Kasumi-1 (cell line): ENCODE data around the gene PCBP4.
A peak's percentile ranks its signal among the peaks of the same experiment; 100 is the strongest.

Experiments used
- DNase-seq, 2 experiments: peaks; one replicate each; lab custom pipeline; 2025; lab: John Stamatoyannopoulos, UW

Gene PCBP4

DNA sequence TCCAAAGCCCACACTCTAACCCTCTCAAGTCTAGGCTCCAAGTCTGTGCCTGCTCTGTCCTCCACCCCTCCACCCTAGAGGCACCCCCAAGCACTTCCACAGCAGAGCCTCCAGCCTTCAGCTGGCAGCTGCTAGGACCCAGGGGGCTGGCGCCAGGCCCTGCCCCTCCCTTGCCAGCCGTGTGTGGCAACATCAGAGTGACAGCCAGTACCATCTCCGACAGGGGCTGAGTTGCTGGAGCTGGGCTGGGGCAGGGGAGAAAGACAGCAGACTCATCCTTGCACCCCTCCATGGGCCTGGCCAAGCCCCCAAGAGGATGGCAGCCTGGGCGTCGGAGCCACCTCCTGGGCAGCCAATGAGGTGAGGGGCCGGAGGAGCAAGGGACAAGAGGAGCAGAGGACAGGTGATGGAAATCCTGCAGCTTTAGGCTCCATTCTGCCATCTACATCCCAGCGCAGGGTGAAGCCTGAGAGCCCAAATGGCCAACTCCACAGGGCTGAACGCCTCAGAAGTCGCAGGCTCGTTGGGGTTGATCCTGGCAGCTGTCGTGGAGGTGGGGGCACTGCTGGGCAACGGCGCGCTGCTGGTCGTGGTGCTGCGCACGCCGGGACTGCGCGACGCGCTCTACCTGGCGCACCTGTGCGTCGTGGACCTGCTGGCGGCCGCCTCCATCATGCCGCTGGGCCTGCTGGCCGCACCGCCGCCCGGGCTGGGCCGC is 11.9 kb downstream of the PCBP4 start, which contains the start of gene GPR62:
TSS of gene GPR62 (plus strand) at position 207 of the 718 bp plus-strand sequence. CDS start at position 479, 272 bp downstream.
- no peak for DNase-seq

DNA sequence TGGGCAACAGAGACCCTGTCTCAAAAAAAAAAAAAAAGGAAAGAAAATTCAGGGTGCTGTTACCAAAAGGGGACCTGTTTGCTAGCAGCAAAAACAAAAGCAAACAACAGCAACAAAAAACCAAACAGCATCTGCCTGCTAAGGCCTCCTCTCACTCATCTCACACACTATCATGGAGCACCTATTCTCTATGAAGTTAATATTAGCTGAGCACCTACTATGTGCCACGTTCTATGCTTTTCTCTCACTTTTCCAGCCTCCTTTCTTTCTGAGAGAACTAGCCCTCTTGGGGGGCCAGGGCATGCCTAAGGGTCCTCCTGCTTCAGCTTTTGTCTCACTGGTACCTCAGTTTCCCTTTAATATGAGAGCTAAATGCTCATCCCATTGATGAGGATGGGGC is 12.5 kb downstream of the PCBP4 start:
- no peak for DNase-seq

DNA sequence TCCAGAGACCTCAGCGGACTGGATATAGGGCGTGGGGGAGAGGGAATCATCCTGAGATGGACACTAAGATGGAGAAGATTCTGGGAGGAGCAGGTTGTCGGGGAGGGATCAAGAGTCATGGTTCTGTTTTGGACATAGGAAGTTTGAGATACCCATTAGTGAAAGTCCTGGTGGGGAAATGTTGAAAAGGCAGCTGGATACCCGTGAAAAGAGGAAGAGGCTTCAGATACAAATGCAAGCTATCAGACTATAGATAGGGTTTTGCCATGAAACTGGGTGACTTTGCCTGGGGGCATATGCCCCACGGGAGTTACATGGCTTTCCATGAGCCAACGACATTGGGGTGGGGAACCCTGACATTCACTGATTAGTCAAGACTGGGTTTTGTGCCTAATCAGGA is 13.1 kb downstream of the PCBP4 start:
- DNase-seq, result peak; percentile 62 to 79

DNA sequence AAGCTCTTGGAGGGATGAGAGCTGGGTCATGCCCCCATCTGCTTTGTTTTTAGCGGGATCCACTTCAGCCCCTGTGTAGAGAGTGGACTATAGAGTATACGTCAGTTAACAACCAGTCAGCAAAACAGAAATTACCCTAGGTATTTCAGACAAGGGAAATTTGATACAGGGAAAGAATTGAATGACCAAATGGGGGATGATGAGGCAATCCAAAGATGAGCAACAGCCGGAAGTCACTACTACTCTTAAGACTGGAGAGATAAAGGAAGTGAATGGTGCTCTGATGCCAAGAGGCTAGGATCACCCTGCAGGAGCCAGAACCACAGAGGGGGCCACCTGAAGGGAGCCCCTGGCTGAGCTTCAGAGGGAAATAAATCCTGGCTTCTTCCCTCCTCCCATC is 13.8 kb downstream of the PCBP4 start:
- peak; percentile 76 to 82 for DNase-seq

DNA sequence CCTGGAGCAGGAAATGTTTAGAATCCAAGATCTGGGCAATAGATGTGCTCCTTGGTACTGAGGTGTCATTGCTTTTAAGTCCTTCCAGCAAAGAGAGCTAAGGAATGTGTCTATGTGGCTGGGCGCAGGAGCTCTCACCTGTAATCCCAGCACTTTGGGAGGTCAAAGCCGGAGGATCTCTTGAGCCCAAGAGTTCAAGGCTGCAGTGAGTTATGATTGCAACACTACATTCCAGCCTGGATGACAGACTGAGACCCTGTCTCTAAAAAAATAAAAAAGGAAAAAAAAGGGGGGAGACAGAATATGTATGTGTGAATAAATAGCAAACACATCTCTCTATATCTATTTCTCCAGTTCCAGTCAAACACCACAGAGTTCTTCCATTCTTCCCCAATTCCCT is 16.4 kb downstream of the PCBP4 start:
- no peak for DNase-seq

DNA sequence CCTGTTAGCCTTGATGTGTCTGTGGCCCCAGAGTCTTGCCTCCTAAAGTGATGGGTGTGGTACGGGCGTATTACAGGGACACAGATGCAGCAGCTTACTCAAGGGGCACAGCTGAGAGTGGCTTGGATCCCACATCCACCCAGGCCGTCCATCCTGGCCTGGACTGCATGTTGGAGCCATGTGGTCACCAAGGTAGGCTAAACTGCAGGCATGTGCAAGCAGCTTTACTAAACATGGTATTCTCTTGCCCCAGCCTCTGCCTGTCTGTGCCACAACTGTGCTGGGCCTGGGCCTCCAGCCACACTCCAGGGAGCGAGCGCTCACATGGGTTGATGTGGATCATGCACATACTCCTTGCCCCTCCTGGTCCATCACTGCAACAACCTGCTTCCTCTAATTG is 18.1 kb downstream of the PCBP4 start:
- DNase-seq, result no peak

DNA sequence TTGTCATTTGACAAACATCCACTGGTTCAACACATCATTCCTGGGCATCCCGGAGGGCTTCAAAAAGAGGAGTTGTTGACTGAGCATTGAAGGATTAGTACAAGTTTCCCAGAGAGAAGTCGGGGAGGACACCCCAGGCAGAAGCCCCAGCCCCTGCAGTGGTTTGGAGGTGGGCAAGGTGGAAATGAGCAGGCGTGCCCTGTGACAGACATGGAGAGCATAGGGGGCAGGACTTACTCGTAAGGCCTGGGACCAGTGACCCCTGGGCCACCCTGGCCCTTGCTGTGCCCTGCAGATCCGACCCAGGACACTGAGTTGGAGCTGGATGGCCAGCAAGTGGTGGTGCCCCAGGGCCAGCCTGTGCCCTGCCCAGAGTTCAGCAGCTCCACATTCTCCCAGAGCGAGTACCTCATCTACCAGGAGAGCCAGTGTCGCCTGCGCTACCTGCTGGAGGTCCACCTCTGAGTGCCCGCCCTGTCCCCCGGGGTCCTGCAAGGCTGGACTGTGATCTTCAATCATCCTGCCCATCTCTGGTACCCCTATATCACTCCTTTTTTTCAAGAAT is 19.2 kb downstream of the PCBP4 start:
- no peak for DNase-seq

DNA sequence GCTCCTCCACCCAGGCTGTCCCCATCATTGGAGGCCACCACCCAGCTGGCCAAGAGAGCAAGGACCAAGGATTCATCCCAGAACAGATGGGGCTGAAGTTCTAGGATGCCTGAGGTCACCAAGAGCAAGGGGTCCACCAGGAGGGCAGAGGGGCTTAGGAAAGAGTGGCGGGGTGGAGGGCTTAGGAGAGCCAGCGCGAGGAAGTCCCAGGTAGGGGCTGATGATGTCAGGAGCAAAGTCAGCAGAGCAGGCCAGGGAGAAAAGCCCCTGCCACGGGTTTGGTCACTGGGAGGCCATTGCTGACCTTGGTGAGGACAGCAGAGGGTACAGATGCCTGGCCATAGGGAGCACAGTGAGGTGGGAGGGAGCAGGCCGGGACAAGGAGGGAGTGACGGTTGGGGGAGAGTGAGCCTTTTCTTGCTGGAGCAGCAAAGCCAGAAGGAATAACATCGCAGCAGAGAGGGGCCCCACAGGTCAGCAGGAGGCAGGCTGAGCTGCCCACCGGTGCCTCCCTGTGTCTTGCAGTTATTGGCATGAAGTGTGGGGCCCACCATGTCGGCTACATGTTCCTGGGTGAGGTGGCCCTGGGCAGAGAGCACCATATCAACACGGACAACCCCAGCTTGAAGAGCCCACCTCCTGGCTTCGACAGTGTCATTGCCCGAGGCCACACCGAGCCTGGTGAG is 19.9 kb downstream of the PCBP4 start:
- DNase-seq, result no peak

DNA sequence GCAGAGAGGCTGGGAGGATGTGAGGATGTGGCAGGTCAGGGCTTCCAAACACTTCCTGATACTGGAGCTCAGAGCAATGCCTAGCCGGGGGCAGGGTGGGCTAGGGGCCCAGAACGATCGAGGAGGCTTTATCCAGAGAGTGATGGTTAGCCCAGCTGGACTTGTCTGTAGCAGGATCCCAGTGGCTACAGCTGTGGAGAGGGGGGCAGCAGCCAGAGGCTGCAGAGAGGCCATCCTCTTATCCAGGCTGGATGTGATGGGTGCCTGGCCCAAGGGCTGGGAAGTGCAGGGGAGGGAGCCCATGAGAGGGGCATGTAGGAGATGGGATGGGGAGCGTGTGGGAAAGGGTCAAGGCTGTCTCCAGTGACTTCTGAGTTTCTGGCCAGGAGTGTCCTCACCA is 20.5 kb downstream of the PCBP4 start:
- no peak for DNase-seq

DNA sequence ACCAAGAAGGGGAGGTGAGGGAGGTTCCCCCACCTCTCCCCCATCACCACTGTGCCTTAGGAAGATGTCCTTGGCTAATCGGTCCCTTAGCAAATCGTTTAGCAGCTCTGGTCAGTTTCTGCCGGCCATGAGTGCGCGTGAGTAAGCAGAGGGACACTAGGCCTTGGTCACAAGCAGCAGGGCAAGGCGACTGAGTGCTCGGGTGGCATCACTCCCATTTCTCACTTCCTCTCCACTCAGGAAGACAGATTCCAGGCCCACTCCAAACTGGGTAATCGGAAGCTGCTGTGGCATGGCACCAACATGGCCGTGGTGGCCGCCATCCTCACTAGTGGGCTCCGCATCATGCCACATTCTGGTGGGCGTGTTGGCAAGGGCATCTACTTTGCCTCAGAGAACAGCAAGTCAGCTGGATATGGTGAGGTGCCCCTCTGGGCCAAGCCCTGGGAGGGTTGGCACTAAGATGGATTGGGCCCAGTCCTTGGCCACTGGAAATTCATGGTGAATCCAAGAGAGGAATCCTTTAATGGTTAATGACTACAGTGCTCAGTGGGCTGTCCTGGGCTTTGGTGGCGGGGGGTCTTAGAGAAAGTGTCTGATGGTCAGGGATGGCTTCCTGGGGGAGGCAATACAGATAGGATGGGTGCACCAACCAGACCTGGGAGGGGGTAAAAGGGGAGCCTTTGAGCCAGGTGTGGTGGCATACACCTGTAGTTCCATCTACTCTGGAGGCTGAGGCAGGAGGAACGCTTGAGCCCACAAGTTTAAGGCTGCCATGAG is 21.1 kb downstream of the PCBP4 start:
- DNase-seq, result no peak

DNA sequence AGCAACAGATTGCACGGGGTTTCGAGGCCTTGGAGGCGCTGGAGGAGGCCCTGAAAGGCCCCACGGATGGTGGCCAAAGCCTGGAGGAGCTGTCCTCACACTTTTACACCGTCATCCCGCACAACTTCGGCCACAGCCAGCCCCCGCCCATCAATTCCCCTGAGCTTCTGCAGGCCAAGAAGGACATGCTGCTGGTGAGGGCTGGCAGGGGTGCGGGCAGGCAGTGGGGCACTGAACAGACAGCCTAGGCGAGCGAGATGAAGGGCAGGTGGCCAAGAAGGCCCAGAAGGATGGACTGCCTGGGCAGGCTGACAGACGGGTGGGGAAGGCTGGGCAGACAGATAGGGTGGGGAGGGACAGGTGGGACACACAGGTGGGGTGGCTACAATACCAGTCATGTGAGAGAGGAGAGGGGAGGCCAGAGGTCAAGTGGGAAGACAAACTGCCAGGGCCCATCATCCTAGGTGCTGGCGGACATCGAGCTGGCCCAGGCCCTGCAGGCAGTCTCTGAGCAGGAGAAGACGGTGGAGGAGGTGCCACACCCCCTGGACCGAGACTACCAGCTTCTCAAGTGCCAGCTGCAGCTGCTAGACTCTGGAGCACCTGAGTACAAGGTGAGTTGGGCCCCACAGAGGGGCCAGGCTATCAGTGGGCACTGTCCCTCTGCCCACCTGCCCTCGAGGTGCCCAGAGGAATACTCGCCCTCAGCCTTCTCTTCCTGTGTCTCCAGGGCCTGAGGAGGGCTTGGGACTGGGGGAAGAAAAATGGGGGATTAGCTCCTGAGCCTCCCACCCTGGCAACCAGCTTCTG is 22.0 kb downstream of the PCBP4 start:
- DNase-seq, result no peak

DNA sequence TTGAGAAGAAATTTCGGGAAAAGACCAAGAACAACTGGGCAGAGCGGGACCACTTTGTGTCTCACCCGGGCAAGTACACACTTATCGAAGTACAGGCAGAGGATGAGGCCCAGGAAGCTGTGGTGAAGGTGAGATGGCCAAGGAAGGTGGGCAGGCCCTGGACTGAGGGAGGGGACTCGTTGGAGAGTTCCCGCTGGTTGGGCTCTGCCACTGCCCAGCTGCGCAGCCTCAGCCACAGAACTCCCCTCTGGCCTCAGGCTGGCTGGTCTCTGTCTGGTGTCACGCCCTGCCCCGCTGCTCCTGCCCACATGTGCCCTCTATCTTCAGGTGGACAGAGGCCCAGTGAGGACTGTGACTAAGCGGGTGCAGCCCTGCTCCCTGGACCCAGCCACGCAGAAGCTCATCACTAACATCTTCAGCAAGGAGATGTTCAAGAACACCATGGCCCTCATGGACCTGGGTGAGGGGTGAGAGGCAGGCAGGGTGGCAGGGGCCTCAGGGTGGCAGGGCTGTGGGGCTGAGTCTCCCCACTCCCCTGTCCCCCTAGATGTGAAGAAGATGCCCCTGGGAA is 22.7 kb downstream of the PCBP4 start:
- DNase-seq, result no peak

DNA sequence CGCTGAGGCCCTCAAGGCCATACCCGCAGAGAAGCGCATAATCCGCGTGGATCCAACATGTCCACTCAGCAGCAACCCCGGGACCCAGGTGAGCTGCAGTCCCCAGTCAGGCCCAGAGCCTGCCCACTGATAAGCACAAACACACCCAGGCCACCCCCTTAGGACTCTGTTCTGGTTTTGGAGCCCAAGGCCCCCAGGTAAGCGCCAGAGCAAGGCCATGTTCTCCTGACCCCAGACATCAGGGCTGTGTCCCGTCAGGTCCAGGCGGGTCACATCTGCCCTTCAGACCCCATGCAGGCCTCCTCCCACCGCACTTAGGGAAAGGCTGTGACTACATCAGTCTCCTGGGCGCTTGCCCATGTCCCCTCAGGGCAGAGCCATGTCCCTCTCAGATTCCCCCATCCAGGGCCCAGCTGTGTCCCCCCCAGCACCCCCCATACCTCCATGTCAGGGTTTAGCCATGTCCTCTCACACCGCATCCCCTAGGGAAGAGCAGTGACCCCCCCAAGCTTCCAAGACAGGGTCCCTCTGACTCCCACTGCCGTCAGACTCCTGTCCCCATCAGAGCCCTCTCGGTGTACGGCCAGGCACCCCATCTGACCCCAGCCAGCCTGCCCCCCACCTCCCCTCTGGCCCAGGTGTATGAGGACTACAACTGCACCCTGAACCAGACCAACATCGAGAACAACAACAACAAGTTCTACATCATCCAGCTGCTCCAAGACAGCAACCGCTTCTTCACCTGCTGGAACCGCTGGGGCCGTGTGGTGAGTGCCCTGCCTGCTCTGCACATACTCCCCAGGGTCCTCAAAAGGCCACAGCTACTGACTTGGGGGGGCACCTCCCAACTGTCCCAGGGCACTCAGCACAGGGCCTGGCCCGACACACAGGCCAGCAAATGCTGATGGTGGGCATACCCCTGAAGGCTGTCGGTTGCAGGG is 23.5 kb downstream of the PCBP4 start:
- DNase-seq, result no peak

DNA sequence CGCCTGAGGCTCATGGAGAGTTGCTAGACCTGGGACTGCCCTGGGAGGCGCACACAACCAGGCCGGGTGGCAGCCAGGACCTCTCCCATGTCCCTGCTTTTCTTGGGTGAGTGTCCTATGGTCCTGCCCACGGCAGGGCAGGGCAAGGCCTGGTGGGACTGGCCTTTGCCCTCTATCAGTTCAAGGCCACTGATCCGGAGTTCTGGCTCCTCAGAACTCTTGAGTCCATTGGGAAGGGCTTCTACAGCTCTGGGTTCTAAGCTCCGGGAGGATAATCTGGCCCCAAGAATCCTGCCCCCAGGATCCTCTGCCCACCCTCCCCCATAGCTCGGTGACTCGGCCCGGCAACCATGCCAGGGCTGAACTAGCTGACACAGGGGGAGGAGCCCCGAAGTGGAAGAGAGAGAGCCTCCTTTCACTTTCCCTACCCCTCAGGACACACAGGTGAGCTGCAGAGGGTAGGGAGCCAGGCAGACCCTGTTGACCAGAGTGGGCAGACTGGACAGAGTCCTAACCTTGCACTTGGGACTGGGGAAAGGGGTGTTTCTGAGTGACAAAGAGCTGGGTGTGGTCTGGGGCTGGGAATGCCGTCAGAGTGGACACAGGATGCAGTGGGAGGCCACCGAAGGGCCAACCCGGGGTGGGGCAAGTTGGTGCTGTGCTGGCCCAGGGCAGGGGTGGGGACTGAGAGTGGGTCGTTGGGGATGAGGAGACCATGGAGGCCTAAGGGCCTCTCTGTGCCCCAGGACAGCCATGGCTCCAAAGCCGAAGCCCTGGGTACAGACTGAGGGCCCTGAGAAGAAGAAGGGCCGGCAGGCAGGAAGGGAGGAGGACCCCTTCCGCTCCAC is 24.4 kb downstream of the PCBP4 start:
- DNase-seq, result no peak

DNA sequence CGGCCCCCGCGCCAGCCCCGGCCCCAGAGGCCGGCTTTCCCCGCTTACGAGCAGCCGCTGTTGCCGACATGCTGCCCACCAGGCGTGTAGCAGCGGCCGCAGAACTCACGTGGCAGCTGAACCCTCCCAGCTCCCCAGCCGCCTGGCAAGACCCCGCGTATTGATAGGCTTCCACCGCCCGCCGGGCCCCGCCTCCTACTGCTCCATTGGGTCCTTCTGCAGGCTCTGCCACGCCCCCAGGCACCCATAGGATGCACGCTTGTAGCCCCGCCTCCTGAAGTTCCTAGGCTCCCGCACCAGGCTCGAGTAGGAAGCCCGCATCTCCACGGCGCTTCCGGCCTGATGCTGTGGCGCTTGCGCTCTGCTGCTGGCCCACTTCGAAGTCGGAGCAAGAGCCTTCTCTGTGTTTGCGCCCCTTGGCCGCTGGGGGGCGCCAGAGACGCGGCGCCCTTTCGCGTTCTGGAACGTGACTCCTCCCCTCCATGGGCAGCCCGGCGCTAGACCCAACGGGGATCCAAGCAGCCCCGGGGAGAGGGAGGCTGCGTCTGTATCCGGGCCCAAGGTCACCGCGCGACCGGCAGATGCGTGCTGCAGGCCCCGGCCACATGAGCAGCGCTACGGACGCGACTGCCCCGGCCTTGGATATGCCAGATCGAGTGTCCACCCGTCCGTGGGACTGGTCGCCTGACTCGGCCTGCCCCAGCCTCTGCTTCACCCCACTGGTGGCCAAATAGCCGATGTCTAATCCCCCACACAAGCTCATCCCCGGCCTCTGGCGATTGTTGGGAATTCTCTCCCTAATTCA is 25.3 kb downstream of the PCBP4 start, which contains the start of the genes PARP3 and RRP9:
TSS of gene PARP3 (plus strand) at position 566 of the 805 bp plus-strand sequence. CDS start 993 bp downstream, outside the sequence.
TSS of gene RRP9 (minus strand) at position 107 of the 805 bp plus-strand sequence. CDS start at position 70, 37 bp downstream.
- DNase-seq, result peak; percentile 99 to 100

DNA sequence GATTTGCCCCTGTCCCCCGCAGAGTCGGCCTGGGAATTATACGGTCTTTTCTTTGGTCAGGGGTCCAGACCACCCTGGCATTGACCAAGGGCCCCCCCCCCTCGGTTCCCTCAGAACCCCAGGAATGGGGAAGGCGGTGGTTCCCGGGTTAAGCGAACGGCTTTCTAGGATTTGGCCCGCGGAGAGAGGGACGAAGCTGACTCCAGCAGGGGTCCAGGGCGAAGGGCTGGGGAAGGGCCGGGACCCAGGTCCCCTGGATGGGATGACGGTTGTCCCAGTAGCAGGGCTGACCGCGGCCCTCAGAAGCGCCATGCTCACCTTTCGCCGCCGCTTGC is 25.8 kb downstream of the PCBP4 start:
- DNase-seq, result no peak

DNA sequence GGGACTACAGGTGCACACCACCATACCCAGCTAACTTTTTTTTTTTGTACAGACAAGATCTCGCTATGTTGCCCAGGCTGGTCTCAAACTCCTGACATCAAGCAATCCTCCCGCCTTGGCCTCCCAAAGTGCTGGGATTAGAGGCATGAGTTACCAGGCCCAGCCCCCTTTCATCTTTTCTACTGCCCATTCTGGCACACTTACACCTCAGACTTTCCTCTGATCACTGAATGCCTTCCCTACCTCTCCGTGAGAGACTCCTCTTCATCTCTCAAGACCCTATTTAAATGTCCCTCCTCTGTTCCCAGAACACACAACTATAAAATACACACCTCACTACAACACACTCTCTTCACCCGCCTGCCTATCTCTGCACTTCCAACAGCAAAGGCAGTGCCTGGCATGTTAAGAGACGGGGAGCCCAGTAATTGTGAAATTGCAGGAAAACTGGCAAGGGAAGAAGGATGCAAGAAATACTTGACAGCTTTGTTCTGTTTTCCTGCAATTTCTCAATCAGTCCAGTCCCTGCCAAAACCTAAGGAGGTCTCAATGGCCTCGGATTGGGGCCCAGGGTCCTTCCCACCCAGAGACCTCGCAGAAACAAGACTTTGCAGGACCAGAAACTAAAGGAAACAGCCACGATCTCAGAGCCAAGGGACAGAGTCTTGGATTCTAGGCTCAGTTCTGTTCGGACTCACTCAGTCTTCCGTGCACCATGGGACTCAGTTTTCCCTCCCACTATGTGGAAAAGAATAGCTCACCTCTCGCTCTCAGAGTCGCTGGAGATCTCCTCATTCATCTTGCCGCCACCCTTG is 26.4 kb downstream of the PCBP4 start:
- no peak for DNase-seq
